HG02973 (cell line): ENCODE measurements around the gene NRIP3.
"Not testable (repeated sequence)": the region's sequence is repeated elsewhere in the genome, so short reads cannot be mapped to it uniquely, and the experiment has no call there.

ENCODE experiments used
- ATAC-seq: cut with Tn5 transposase; IDR thresholded peaks from one replicate; pipeline ENCODE4 v1.9.1; 2021; ENCODE audit warnings: moderate library complexity; ENCODE audit not compliant: unreplicated experiment

NRIP3 gene

GRCh38 chr11:8973121-8973520 lies 30.7 kb downstream of the NRIP3 start:
- no peak for ATAC-seq

- no peak for ATAC-seq
Observed at GRCh38 chr11:8971924-8972316, 31.9 kb downstream of the NRIP3 start.

GRCh38 chr11:8971196-8971923 lies 32.4 kb downstream of the NRIP3 start:
- ATAC-seq: no peak

- ATAC-seq: no peak
Observed at GRCh38 chr11:8967184-8967583, 36.6 kb downstream of the NRIP3 start.

- ATAC-seq: peak; percentile 76
Observed at GRCh38 chr11:8964324-8965320, 39.2 kb downstream of the NRIP3 start, which contains the start of gene TMEM9B. TSS of gene TMEM9B (minus strand) at chr11:8964442. CDS start at chr11:8964313, 129 bp downstream.

GRCh38 chr11:8963569-8964323 lies 40.1 kb downstream of the NRIP3 start:
- ATAC-seq: peak; percentile 49

GRCh38 chr11:8962841-8963240 lies 41.0 kb downstream of the NRIP3 start:
- ATAC-seq: no peak

- ATAC-seq: no peak
Observed at GRCh38 chr11:8961401-8961800, 42.4 kb downstream of the NRIP3 start.

- peak; percentile 48 for ATAC-seq
Observed at GRCh38 chr11:8959546-8960166, 44.1 kb downstream of the NRIP3 start.

- ATAC-seq: no peak
Observed at GRCh38 chr11:8956860-8957259, 46.9 kb downstream of the NRIP3 start.

GRCh38 chr11:8948886-8949285 lies 54.9 kb downstream of the NRIP3 start:
- no peak for ATAC-seq

- no peak for ATAC-seq
Observed at GRCh38 chr11:8947230-8947943, 56.4 kb downstream of the NRIP3 start.

GRCh38 chr11:8942518-8943066 lies 61.2 kb downstream of the NRIP3 start, which contains the start of gene ASCL3:
TSS of gene ASCL3 (minus strand) at chr11:8943016. CDS start at chr11:8938161, 4,855 bp downstream.
- ATAC-seq: no peak

- ATAC-seq: no peak
Observed at GRCh38 chr11:8941341-8942103, 62.3 kb downstream of the NRIP3 start.

- ATAC-seq: no peak
Observed at GRCh38 chr11:8937659-8938058, 66.1 kb downstream of the NRIP3 start.

- ATAC-seq: no peak
Observed at GRCh38 chr11:8937159-8937558, 66.6 kb downstream of the NRIP3 start.

- ATAC-seq: not testable (repeated sequence)
Observed at GRCh38 chr11:8935789-8936188, 68.0 kb downstream of the NRIP3 start.

GRCh38 chr11:8934742-8935488 lies 68.9 kb downstream of the NRIP3 start:
- no peak for ATAC-seq
